BE2C (cell line): ENCODE results near the gene GIT1.

Experiments
- DNase-seq: peaks from one replicate; pipeline ENCODE4 v3.0.0-alpha.2; 2020
- H3K27me3 ChIP-seq: fragments of 250-450 bp; sonication (Bioruptor Pico); 2 replicates; pipeline ENCODE4 v1.5.1; 2020; ENCODE audit warnings: mild to moderate bottlenecking
- H3K36me3 ChIP-seq: fragments of 250-450 bp; sonication (Bioruptor Pico); 2 replicates; pipeline ENCODE4 v1.5.1; 2020; ENCODE audit warnings: mild to moderate bottlenecking
- H3K4me1 ChIP-seq: fragments of 250-450 bp; sonication (Bioruptor Pico); 2 replicates; pipeline ENCODE4 v1.5.1; 2020
- H3K4me3 ChIP-seq: 2 replicates; pipeline ENCODE4 v1.5.1; 2011; ENCODE audit warnings: low read depth, low read length
- H3K9me3 ChIP-seq: fragments of 250-450 bp; sonication (Bioruptor Pico); 2 replicates; pipeline ENCODE4 v1.5.1; 2020
- TF ChIP-seq, protein P1 (sequence below): IDR thresholded peaks from 2 replicates; pipeline ENCODE4 v1.5.1; 2012; ENCODE audit warnings: mild to moderate bottlenecking, low read depth, low read length

The GIT1 gene

DNA sequence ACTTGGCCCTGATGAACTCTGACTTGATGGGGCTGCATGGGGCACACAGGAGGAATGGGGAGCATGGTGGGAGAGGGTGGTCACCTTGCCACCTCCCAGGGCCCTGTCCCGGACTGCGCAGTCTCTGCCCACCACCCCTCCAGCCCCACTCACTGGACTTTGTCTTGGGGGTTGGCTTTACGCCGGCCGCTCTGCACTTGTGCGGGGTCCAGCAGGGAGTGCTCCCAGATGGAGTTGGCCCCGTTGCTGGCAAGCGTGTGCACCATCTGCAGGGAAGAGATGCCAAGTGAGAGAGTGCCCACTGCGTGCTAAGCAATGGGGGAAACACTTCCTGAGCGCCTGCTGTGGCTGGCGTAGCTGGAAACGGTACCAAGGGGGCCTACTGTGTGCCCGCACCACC lies 6.7 kb downstream of the GIT1 start:
- H3K9me3 ChIP-seq = no peaks in the 10 kb centered on the region
- no peaks in the 10 kb centered on the region for H3K4me1 ChIP-seq
- H3K36me3 ChIP-seq = peaks cover 3% of the 10 kb centered on the region; the same call in 1 of the 2 replicates
- no peak overlapping the region for H3K4me3 ChIP-seq
- TF ChIP-seq, protein P1, sequence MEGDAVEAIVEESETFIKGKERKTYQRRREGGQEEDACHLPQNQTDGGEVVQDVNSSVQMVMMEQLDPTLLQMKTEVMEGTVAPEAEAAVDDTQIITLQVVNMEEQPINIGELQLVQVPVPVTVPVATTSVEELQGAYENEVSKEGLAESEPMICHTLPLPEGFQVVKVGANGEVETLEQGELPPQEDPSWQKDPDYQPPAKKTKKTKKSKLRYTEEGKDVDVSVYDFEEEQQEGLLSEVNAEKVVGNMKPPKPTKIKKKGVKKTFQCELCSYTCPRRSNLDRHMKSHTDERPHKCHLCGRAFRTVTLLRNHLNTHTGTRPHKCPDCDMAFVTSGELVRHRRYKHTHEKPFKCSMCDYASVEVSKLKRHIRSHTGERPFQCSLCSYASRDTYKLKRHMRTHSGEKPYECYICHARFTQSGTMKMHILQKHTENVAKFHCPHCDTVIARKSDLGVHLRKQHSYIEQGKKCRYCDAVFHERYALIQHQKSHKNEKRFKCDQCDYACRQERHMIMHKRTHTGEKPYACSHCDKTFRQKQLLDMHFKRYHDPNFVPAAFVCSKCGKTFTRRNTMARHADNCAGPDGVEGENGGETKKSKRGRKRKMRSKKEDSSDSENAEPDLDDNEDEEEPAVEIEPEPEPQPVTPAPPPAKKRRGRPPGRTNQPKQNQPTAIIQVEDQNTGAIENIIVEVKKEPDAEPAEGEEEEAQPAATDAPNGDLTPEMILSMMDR = no peak
- DNase-seq = no peak
- no peaks in the 10 kb centered on the region for H3K27me3 ChIP-seq

DNA sequence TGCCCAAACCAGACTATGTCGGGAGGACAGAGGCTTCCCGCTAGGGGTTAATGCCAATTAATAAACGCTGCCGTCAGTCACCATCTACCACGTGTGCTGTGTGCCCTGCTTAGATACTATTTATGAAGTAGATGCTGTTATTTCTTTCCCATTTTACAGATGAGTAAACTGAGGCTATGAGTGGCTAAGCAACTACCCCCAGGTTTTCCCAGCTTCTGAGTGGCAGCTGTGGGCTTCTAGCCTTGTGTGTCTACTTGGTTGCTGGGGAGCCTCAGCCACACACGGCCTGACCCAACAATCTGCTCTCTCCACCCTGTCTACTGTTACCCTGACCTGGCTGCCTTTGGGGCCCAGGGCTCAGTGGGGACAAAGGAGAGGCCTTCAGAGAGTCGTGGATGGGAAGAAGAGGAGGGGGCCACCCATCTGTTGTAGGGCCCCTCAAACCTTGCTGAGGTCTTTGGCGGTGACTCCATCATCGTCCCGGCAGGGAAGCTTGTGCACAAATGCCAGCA lies 7.1 kb downstream of the GIT1 start:
- Histone ChIP-seq H3K27me3 (no peaks in the 10 kb centered on the region), H3K36me3 (peaks cover 3% of the 10 kb centered on the region; the same call in 1 of the 2 replicates), H3K9me3 (no peaks in the 10 kb centered on the region), H3K4me1 (no peaks in the 10 kb centered on the region), H3K4me3 (no peak overlapping the region)
- TF ChIP-seq, protein P1 = no peak
- no peak for DNase-seq

DNA sequence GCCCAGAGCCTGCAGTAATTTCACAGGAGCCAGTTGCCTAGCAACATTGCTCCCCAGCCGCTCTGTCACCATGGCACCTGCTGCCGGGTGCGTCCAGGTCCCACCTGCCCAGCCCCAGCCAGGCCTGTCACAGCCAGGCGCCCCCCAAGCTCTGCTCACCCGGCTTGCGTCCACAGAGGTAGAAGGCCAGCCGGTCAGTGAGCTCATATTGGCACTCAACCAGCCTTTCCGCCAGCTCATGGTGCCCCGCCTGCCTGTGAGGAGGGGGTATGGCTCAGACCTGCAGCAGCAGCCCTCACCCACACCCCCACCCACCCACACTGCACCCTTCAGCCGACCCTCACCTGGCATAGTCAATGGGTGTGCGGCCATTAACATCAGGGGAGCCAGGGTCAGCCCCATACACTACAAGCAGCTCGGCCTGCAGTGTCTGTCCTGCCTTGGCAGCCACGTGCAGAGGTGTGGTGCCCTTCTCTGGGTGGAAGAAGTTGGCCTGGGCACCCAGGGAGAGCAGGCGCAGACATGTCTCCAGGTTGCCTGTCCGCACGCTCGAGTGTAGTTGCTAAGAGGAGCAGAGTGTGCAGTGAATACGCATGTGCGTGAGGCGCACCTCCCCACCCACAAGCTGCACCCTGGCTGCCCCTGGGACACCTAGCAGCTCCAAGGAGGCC lies 7.7 kb downstream of the GIT1 start:
- Histone ChIP-seq H3K36me3 (peaks cover 3% of the 10 kb centered on the region; the same call in 1 of the 2 replicates), H3K4me3 (no peak overlapping the region), H3K27me3 (no peaks in the 10 kb centered on the region), H3K9me3 (no peaks in the 10 kb centered on the region), H3K4me1 (no peaks in the 10 kb centered on the region)
- DNase-seq = no peak
- TF ChIP-seq, protein P1 = no peak

DNA sequence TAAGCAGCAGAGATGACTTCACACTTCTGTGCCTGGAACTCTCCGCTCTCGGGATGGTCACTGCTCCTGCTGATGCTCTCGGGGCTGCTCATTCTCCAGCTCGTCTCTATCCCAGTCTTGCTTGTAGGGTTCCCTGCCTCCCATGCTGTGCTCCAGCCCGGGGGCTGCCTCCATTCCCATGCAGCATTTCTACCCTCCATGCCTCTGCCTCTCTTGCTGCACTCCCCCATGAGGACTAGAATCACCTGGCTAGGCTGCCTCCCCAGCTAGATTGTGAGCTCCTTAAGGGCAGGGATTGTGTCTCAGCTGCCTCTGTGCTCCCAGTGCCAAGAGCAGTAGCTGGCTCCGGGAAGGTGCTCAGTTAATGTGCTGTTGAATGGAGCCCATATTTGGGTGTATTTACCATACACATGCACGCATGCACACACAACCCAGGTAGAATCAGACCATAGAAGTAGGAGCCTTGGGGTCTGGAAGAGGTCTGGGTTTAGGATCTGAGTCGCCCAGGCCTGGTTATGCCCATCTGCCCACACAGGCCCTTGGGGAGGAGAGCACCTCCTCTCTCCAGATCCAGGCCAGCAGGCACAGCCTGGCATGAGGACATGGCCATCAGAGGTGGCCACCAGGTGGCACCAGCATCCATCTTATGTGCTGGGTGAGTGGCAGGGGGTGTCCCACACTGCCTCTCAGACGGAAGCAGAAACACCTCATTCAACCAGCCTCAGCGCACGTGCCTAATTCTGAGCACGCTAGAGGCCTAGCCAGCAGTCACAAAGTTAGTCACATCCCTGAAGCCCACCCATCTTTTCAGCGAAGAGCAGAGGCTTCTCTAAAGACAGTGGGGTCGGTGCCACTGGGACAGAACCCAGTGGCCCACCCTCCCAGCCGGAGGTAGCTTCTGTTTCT lies 9.3 kb downstream of the GIT1 start:
- no peaks in the 10 kb centered on the region for H3K4me1 ChIP-seq
- no peaks in the 10 kb centered on the region for H3K9me3 ChIP-seq
- H3K27me3 ChIP-seq = no peaks in the 10 kb centered on the region
- peaks cover 3% of the 10 kb centered on the region; the same call in 1 of the 2 replicates for H3K36me3 ChIP-seq
- TF ChIP-seq, protein P1 = peak; percentile 79
- DNase-seq = peak; percentile 79
- H3K4me3 ChIP-seq = no peak overlapping the region

DNA sequence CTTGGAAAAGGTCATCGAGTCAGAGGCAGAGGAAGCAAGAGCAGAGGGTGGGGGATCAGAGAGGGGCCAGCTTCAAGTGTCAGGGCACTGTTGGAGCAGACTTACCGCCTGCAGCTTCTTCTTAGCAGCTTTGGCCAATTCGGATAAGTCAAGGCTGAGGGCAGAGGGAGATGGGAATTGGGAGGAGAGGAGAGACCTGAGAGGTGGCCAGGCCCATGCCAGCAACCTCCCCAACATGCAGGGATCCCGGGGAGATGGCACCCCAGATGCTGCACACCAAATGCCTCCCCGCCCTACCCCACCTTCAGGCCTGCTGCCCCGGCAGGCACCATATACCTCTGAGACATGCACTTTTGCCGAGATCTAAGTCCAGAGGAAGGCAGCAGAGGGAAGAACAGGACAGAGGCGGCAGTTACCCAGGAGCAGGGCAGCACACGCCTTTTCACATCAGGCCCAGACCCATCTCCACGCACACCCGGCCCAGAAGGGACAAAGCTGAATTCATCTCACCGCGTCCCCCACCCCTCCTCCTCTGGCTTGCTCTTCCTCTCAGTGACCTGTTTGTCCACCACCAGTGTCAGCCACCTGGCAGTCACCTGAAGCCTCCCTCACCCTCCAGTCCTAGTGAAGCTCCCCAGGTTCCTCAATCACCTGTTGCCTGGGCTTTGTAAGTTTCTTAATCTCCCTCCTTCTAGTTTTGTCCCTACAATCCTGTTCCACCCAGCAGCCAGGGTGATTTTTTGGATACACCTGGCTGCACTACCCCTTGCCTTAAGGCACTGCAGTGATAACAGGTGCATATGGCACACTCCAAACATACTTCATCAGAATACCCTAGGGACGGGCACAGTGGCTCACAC lies 10.6 kb downstream of the GIT1 start:
- no peaks in the 10 kb centered on the region for H3K27me3 ChIP-seq
- DNase-seq = no peak
- H3K4me3 ChIP-seq = no peak overlapping the region
- TF ChIP-seq, protein P1 = no peak
- H3K9me3 ChIP-seq = no peaks in the 10 kb centered on the region
- peaks cover 3% of the 10 kb centered on the region; the same call in 1 of the 2 replicates for H3K36me3 ChIP-seq
- no peaks in the 10 kb centered on the region for H3K4me1 ChIP-seq
